ENCODE measurements around the gene SLC39A13.
A peak's percentile ranks its signal among the peaks of the same experiment; 100 is the strongest.

The SLC39A13 gene

GRCh38 chr11:47415091-47415854 lies 6.9 kb downstream of the SLC39A13 start:
- H3K4me2 ChIP-seq (ENCODE audit: low read length) = no peak overlapping the region
- peaks cover 5% of the 10 kb centered on the region for H3K36me3 ChIP-seq (ENCODE audit: control insufficient read depth, insufficient read depth, low read length)
- no peak overlapping the region for H3K9ac ChIP-seq (ENCODE audit: low read length)
- no CpG with 5 or more reads among the region's 31 CpGs for WGBS (ENCODE audit: extremely low coverage, insufficient coverage, low lambda C conversion rate)
- H2BK15ac ChIP-seq (replicated peaks; ENCODE audit: low read depth) = no peak overlapping the region
- H3K79me2 ChIP-seq (ENCODE audit: control insufficient read depth, insufficient read depth, low read length) = no peaks in the 10 kb centered on the region
- no peak overlapping the region for H2AK5ac ChIP-seq (ENCODE audit: low read length)
- H4K8ac ChIP-seq (ENCODE audit: low read depth, low read length) = no peak overlapping the region
- no peaks in the 10 kb centered on the region for H3K27me3 ChIP-seq (ENCODE audit: insufficient read depth, low read length, poor library complexity)
- no peak overlapping the region for H2BK5ac ChIP-seq (ENCODE audit: low read length)
- no peak overlapping the region for H3K18ac ChIP-seq (ENCODE audit: low read length)
- no peak overlapping the region for H3K4ac ChIP-seq (ENCODE audit: low read depth, low read length)
- no peak overlapping the region for H2BK120ac ChIP-seq (ENCODE audit: low read depth, low read length)
- no peak overlapping the region for H3K23ac ChIP-seq (ENCODE audit: low read length)
- H3K79me1 ChIP-seq (ENCODE audit: low read length) = no peaks in the 10 kb centered on the region
- H3K4me1 ChIP-seq (ENCODE audit: control insufficient read depth, low read depth, low read length) = no peaks in the 10 kb centered on the region
- no peak overlapping the region for H3K4me3 ChIP-seq (ENCODE audit: low read length)
- no peak overlapping the region for H3K56ac ChIP-seq (ENCODE audit: low read length)
- H4K5ac ChIP-seq (ENCODE audit: low read length) = no peak overlapping the region
- no peak overlapping the region for H3K27ac ChIP-seq (ENCODE audit: low read depth, low read length)
- no peak for DNase-seq

GRCh38 chr11:47415949-47416472 lies 7.6 kb downstream of the SLC39A13 start:
- no peak overlapping the region for H3K9ac ChIP-seq (ENCODE audit: low read length)
- H3K56ac ChIP-seq (ENCODE audit: low read length) = peak overlapping the region; percentile 15
- H2AK5ac ChIP-seq (ENCODE audit: low read length) = no peak overlapping the region
- no peak overlapping the region for H3K23ac ChIP-seq (ENCODE audit: low read length)
- H3K4ac ChIP-seq (ENCODE audit: low read depth, low read length) = no peak overlapping the region
- peak; percentile 80 for DNase-seq
- no peaks in the 10 kb centered on the region for H3K79me1 ChIP-seq (ENCODE audit: low read length)
- H3K36me3 ChIP-seq (ENCODE audit: control insufficient read depth, insufficient read depth, low read length) = peaks cover 9% of the 10 kb centered on the region
- H3K79me2 ChIP-seq (ENCODE audit: control insufficient read depth, insufficient read depth, low read length) = no peaks in the 10 kb centered on the region
- H2BK5ac ChIP-seq (ENCODE audit: low read length) = no peak overlapping the region
- H3K18ac ChIP-seq (ENCODE audit: low read length) = no peak overlapping the region
- no CpG with 5 or more reads among the region's 13 CpGs for WGBS (ENCODE audit: extremely low coverage, insufficient coverage, low lambda C conversion rate)
- H2BK15ac ChIP-seq (replicated peaks; ENCODE audit: low read depth) = no peak overlapping the region
- H3K4me1 ChIP-seq (ENCODE audit: control insufficient read depth, low read depth, low read length) = no peaks in the 10 kb centered on the region
- no peak overlapping the region for H4K5ac ChIP-seq (ENCODE audit: low read length)
- no peaks in the 10 kb centered on the region for H3K27me3 ChIP-seq (ENCODE audit: insufficient read depth, low read length, poor library complexity)
- no peak overlapping the region for H3K4me3 ChIP-seq (ENCODE audit: low read length)
- H4K8ac ChIP-seq (ENCODE audit: low read depth, low read length) = no peak overlapping the region
- H2BK120ac ChIP-seq (ENCODE audit: low read depth, low read length) = no peak overlapping the region
- H3K27ac ChIP-seq (ENCODE audit: low read depth, low read length) = peak overlapping the region; percentile 33
- no peak overlapping the region for H3K4me2 ChIP-seq (ENCODE audit: low read length)

GRCh38 chr11:47417712-47418111 lies 9.3 kb downstream of the SLC39A13 start:
- Histone ChIP-seq H3K18ac (ENCODE audit: low read length) (no peak overlapping the region), H2AK5ac (ENCODE audit: low read length) (no peak overlapping the region), H3K23ac (ENCODE audit: low read length) (no peak overlapping the region), H3K27me3 (ENCODE audit: insufficient read depth, low read length, poor library complexity) (no peaks in the 10 kb centered on the region), H3K56ac (ENCODE audit: low read length) (no peak overlapping the region), H4K5ac (ENCODE audit: low read length) (no peak overlapping the region), H3K79me1 (ENCODE audit: low read length) (no peaks in the 10 kb centered on the region), H3K36me3 (ENCODE audit: control insufficient read depth, insufficient read depth, low read length) (peaks cover 14% of the 10 kb centered on the region), H3K4ac (ENCODE audit: low read depth, low read length) (no peak overlapping the region), H2BK120ac (ENCODE audit: low read depth, low read length) (no peak overlapping the region), H4K8ac (ENCODE audit: low read depth, low read length) (no peak overlapping the region), H3K79me2 (ENCODE audit: control insufficient read depth, insufficient read depth, low read length) (no peaks in the 10 kb centered on the region), H3K4me3 (ENCODE audit: low read length) (no peak overlapping the region), H3K4me2 (ENCODE audit: low read length) (no peak overlapping the region), H3K9ac (ENCODE audit: low read length) (no peak overlapping the region), H2BK15ac (replicated peaks; ENCODE audit: low read depth) (no peak overlapping the region), H2BK5ac (ENCODE audit: low read length) (no peak overlapping the region), H3K27ac (ENCODE audit: low read depth, low read length) (no peak overlapping the region), H3K4me1 (ENCODE audit: control insufficient read depth, low read depth, low read length) (no peaks in the 10 kb centered on the region)
- DNase-seq = no peak
- WGBS (ENCODE audit: extremely low coverage, insufficient coverage, low lambda C conversion rate) = no CpG with 5 or more reads among the region's 6 CpGs

- H3K23ac ChIP-seq (ENCODE audit: low read length) = no peak overlapping the region
- no peak overlapping the region for H3K18ac ChIP-seq (ENCODE audit: low read length)
- no peak overlapping the region for H2BK15ac ChIP-seq (replicated peaks; ENCODE audit: low read depth)
- no peak overlapping the region for H2BK5ac ChIP-seq (ENCODE audit: low read length)
- H3K79me1 ChIP-seq (ENCODE audit: low read length) = no peaks in the 10 kb centered on the region
- H3K56ac ChIP-seq (ENCODE audit: low read length) = no peak overlapping the region
- H3K4me2 ChIP-seq (ENCODE audit: low read length) = no peak overlapping the region
- no peaks in the 10 kb centered on the region for H3K4me1 ChIP-seq (ENCODE audit: control insufficient read depth, low read depth, low read length)
- H4K5ac ChIP-seq (ENCODE audit: low read length) = no peak overlapping the region
- H3K36me3 ChIP-seq (ENCODE audit: control insufficient read depth, insufficient read depth, low read length) = peaks cover 14% of the 10 kb centered on the region
- H3K27me3 ChIP-seq (ENCODE audit: insufficient read depth, low read length, poor library complexity) = no peaks in the 10 kb centered on the region
- H3K27ac ChIP-seq (ENCODE audit: low read depth, low read length) = no peak overlapping the region
- no peak overlapping the region for H3K4me3 ChIP-seq (ENCODE audit: low read length)
- no CpG with 5 or more reads among the region's 23 CpGs for WGBS (ENCODE audit: extremely low coverage, insufficient coverage, low lambda C conversion rate)
- H4K8ac ChIP-seq (ENCODE audit: low read depth, low read length) = no peak overlapping the region
- H3K9ac ChIP-seq (ENCODE audit: low read length) = no peak overlapping the region
- no peak overlapping the region for H2AK5ac ChIP-seq (ENCODE audit: low read length)
- no peak for DNase-seq
- H2BK120ac ChIP-seq (ENCODE audit: low read depth, low read length) = no peak overlapping the region
- no peak overlapping the region for H3K4ac ChIP-seq (ENCODE audit: low read depth, low read length)
- no peaks in the 10 kb centered on the region for H3K79me2 ChIP-seq (ENCODE audit: control insufficient read depth, insufficient read depth, low read length)
Measured at GRCh38 chr11:47418454-47419259, 10.3 kb downstream of the SLC39A13 start.

GRCh38 chr11:47425611-47426010 lies 17.2 kb downstream of the SLC39A13 start:
- H3K4me2 ChIP-seq (ENCODE audit: low read length) = peak overlapping the region; percentile 78
- DNase-seq = no peak
- H4K5ac ChIP-seq (ENCODE audit: low read length) = no peak overlapping the region
- H2BK15ac ChIP-seq (replicated peaks; ENCODE audit: low read depth) = no peak overlapping the region
- WGBS (ENCODE audit: extremely low coverage, insufficient coverage, low lambda C conversion rate) = no CpG with 5 or more reads among the region's 14 CpGs
- no peaks in the 10 kb centered on the region for H3K27me3 ChIP-seq (ENCODE audit: insufficient read depth, low read length, poor library complexity)
- peak overlapping the region; percentile 93 for H3K4me3 ChIP-seq (ENCODE audit: low read length)
- peaks cover 14% of the 10 kb centered on the region for H3K79me2 ChIP-seq (ENCODE audit: control insufficient read depth, insufficient read depth, low read length)
- H3K4ac ChIP-seq (ENCODE audit: low read depth, low read length) = peak overlapping the region; percentile 73
- H3K36me3 ChIP-seq (ENCODE audit: control insufficient read depth, insufficient read depth, low read length) = peaks cover 15% of the 10 kb centered on the region
- peak overlapping the region; percentile 95 for H3K56ac ChIP-seq (ENCODE audit: low read length)
- no peak overlapping the region for H4K8ac ChIP-seq (ENCODE audit: low read depth, low read length)
- peaks cover 17% of the 10 kb centered on the region for H3K79me1 ChIP-seq (ENCODE audit: low read length)
- H3K23ac ChIP-seq (ENCODE audit: low read length) = no peak overlapping the region
- no peak overlapping the region for H2BK5ac ChIP-seq (ENCODE audit: low read length)
- no peaks in the 10 kb centered on the region for H3K4me1 ChIP-seq (ENCODE audit: control insufficient read depth, low read depth, low read length)
- H3K18ac ChIP-seq (ENCODE audit: low read length) = peak overlapping the region; percentile 88
- H2AK5ac ChIP-seq (ENCODE audit: low read length) = no peak overlapping the region
- no peak overlapping the region for H3K27ac ChIP-seq (ENCODE audit: low read depth, low read length)
- H3K9ac ChIP-seq (ENCODE audit: low read length) = peak overlapping the region; percentile 95
- H2BK120ac ChIP-seq (ENCODE audit: low read depth, low read length) = no peak overlapping the region

Data from mesendoderm (in vitro differentiated cells).